GM12878 (cell line): Measurements from ENCODE around the gene TRAF2. TPM values are rescaled to one million over a fixed set of nuclear protein-coding genes. Genes with fewer than 3 reads are reported as not detected.

Experiments used
- ATAC-seq: fragments of 200-7000 bp; cut with Tn5 transposase; 3 replicates; pipeline ENCODE4 v1.9.1; 2020; ENCODE audit warnings: mild to moderate bottlenecking, moderate library complexity
- BruUV-seq: library from RNA; stranded (reverse); fragments of 400-500 nt; replicated peaks from 2 replicates; lab custom pipeline; 2021; lab: Mats Ljungman, UMichigan
- CTCF ChIA-PET: fragments of 300-600 bp; sonication (Branson Sonifier 250); formaldehyde crosslinking; extraction: SDS; loops from one replicate; lab custom pipeline; 2021; ENCODE audit warnings: inconsistent platforms; lab: Yijun Ruan, JAX
- POLR2A ChIA-PET: fragments of 350-600 bp; formaldehyde crosslinking; extraction: SDS; loops from one replicate; lab custom pipeline; 2021; ENCODE audit warnings: inconsistent platforms; lab: Charles Lee
- RAD21 ChIA-PET: fragments of 300-600 bp; sonication (Branson Sonifier 250); formaldehyde crosslinking; loops from one replicate; lab custom pipeline; 2023; ENCODE audit warnings: antibody characterized with exemption; ENCODE audit not compliant: unreplicated experiment; lab: Charles Lee
- SMC1A ChIA-PET: fragments of 300-600 bp; sonication (Branson Sonifier 250); formaldehyde crosslinking; loops from one replicate; lab custom pipeline; 2023; ENCODE audit not compliant: unreplicated experiment, uncharacterized antibody; lab: Charles Lee
- DNase-seq: peaks from one replicate; pipeline ENCODE4 v3.0.0-alpha.2; 2011; ENCODE audit warnings: low read depth, low spot score
- FAIRE-seq: peaks from 3 replicates; lab custom pipeline; 2011; peaks lifted over from hg19 to GRCh38; lab: Jason Lieb, UNC
- H2AFZ ChIP-seq: 2 replicates; pipeline ENCODE4 v1.6.0; 2011; ENCODE audit warnings: low read depth, low read length, control low read depth; ENCODE audit not compliant: control insufficient read depth
- H3K27ac ChIP-seq: 2 replicates; pipeline ENCODE4 v1.5.1; 2011; ENCODE audit warnings: control low read depth; ENCODE audit not compliant: control insufficient read depth, insufficient read depth
- H3K27me3 ChIP-seq, 2 experiments: replicated peaks in 1 of 2; 2 replicates each; pipeline versions ENCODE4 v1.6.0 to v1.6.1; 2011; ENCODE audit warnings: low read length in 1 of 2; ENCODE audit not compliant: control insufficient read depth in 2 of 2, insufficient read depth in 2 of 2
- H3K36me3 ChIP-seq, 2 experiments: 2 replicates each; pipeline ENCODE4 v1.5.1; 2011; ENCODE audit warnings: low read length in 1 of 2; ENCODE audit not compliant: control insufficient read depth in 2 of 2, insufficient read depth in 2 of 2
- H3K4me1 ChIP-seq: 2 replicates; pipeline ENCODE4 v1.6.1; 2011; ENCODE audit warnings: mild to moderate bottlenecking, low read length, moderate library complexity, mixed read lengths; ENCODE audit not compliant: control insufficient read depth, insufficient read depth
- H3K4me2 ChIP-seq: 2 replicates; pipeline ENCODE4 v1.6.0; 2011; ENCODE audit warnings: control low read depth; ENCODE audit not compliant: control insufficient read depth, insufficient read depth
- H3K4me3 ChIP-seq: fragments of 200-600 bp; sonication (generic); 2 replicates; pipeline ENCODE4 v1.5.1; 2016
- H3K79me2 ChIP-seq: 2 replicates; pipeline ENCODE4 v1.6.0; 2011; ENCODE audit warnings: low read length; ENCODE audit not compliant: control insufficient read depth, insufficient read depth
- H3K9ac ChIP-seq: 2 replicates; pipeline ENCODE4 v1.8.0; 2011; ENCODE audit warnings: low read length, control low read depth, mixed read lengths; ENCODE audit not compliant: control insufficient read depth, insufficient read depth
- H3K9me3 ChIP-seq: replicated peaks from 3 replicates; pipeline ENCODE4 v1.5.1; 2011; ENCODE audit warnings: mild to moderate bottlenecking, low read length; ENCODE audit not compliant: control insufficient read depth, insufficient read depth
- H4K20me1 ChIP-seq: 2 replicates; pipeline ENCODE4 v1.6.0; 2011; ENCODE audit not compliant: control insufficient read depth, insufficient read depth
- CHD2 ChIP-seq: IDR thresholded peaks from 2 replicates; pipeline ENCODE4 v1.6.1; 2011; ENCODE audit warnings: low read depth, low read length, improper control_type of control experiment, borderline replicate concordance
- DPF2 ChIP-seq: fragments of 450-650 bp; IDR thresholded peaks from 2 replicates; pipeline ENCODE4 v1.6.1; 2017; ENCODE audit warnings: mild to moderate bottlenecking
- FOXK2 ChIP-seq: fragments of 450-650 bp; IDR thresholded peaks from 2 replicates; pipeline ENCODE4 v1.6.1; 2017; ENCODE audit warnings: mild to moderate bottlenecking, moderate library complexity
- POLR2A ChIP-seq: IDR thresholded peaks from 2 replicates; pipeline ENCODE4 v1.6.1; 2011; ENCODE audit warnings: low read depth, mild to moderate bottlenecking, low read length
- RUNX3 ChIP-seq: IDR thresholded peaks from 2 replicates; pipeline ENCODE4 v1.6.1; 2012; ENCODE audit warnings: low read length, inconsistent platforms
- TCF3 ChIP-seq: IDR thresholded peaks from 2 replicates; pipeline ENCODE4 v1.6.1; 2012; ENCODE audit warnings: low read depth, mild to moderate bottlenecking, low read length, borderline replicate concordance; ENCODE audit not compliant: insufficient read depth
- WRNIP1 ChIP-seq: IDR thresholded peaks from 2 replicates; pipeline ENCODE4 v1.6.1; 2011; ENCODE audit warnings: low read depth, low read length, improper control_type of control experiment, borderline replicate concordance
- ZZZ3 ChIP-seq: IDR thresholded peaks from 2 replicates; pipeline ENCODE4 v1.6.1; 2011; ENCODE audit warnings: low read depth; ENCODE audit not compliant: control insufficient read depth, insufficient read length
- WGBS: methylation state at CpG from one replicate; pipeline ENCODE4 v1.1.6; 2016; ENCODE audit warnings: low lambda C conversion rate; ENCODE audit not compliant: insufficient replicate concordance, insufficient coverage; ENCODE audit errors: missing lambda C conversion rate; 5-methylcytosine and 5-hydroxymethylcytosine counted together
- in situ Hi-C: fragments of 300-500 bp; cut with MboI; formaldehyde crosslinking; loops from 9 replicates; pipeline ENCODE4 v1.14.3; 2018; ENCODE audit warnings: mixed read lengths
- intact Hi-C: fragments of 100-400 bp; cut with micrococcal nuclease; formaldehyde crosslinking; loops from one replicate; pipeline ENCODE4 v1.14.2; 2022; ENCODE audit not compliant: unreplicated experiment
- polyA plus RNA-seq, 11 experiments: library from polyadenylated mRNA; depleted of rRNA in 4 of 11; unstranded in 6 of 11; stranded (reverse) in 5 of 11; fragments of >200 nt; fragmentation: Nextera tagmentation in 4 of 11; fragmentation: Illumina TruSeq in 1 of 11; extraction: Ambion mirVana in 4 of 11; extraction: Trizol in 1 of 11; gene quantifications; 1 replicate in 1 of 11; 2 replicates in 10 of 11; pipeline versions ENCODE4 v1.2.1 to v1.2.3, GENCODE V29; 2011 to 2016; ENCODE audit warnings: inconsistent platforms in 2 of 11, missing spikeins in 2 of 11, low read depth in 1 of 11
- total RNA-seq, 4 experiments: library from RNA; depleted of rRNA in 3 of 4; stranded (reverse); fragments of >200 nt in 3 of 4; fragmentation: Illumina TruSeq in 1 of 4; extraction: Trizol in 1 of 4; gene quantifications; 2 replicates each; pipeline versions ENCODE4 v1.2.1 to v1.2.3, GENCODE V29; 2013 to 2021

TRAF2 gene
- total and polyA plus RNA-seq, 10 of the 15 experiments (the other 5 are each of a cell fraction or from before 2014, with no cell fraction given) = 0.34 to 39.5 (median 18.7) TPM

GRCh38 chr9:136839229-136840139 lies 46.8 kb upstream of the TRAF2 start:
- Histone ChIP-seq H3K79me2 (no peaks in the 10 kb centered on the region), H3K36me3 (no peaks in the 10 kb centered on the region), H3K4me3 (no peak overlapping the region), H3K27me3 (no peaks in the 10 kb centered on the region), H4K20me1 (no peaks in the 10 kb centered on the region; the same call in 1 of the 2 replicates)
- DNase-seq = no peak
- in situ Hi-C loops (no loop called here), intact Hi-C loops (no loop called here)
- no peak for FAIRE-seq
- ChIA-PET POLR2A (no interaction called here), SMC1A (no interaction called here)
- no TSS peak for BruUV-seq
- ATAC-seq = no peak
- TF ChIP-seq CHD2 (no peak), FOXK2 (no peak), TCF3 (no peak), POLR2A (no peak; the same call in 1 of the 2 replicates), ZZZ3 (no peak), WRNIP1 (no peak), DPF2 (no peak), RUNX3 (no peak)
- TF ChIP-seq, all 136 proteins: peak for 0
- Histone ChIP-seq H3K4me1 (peaks cover 6% of the 10 kb centered on the region; the same call in 1 of the 2 replicates), H3K9ac (no peak overlapping the region), H3K9me3 (no peaks in the 10 kb centered on the region), H3K4me2 (no peak overlapping the region), H3K27ac (no peak overlapping the region), H2AFZ (no peak overlapping the region)
- 87% methylated on average over 25 of the region's 36 CpGs for WGBS
- RAD21 ChIA-PET = no interaction called here
- CTCF ChIA-PET = interaction anchor here (0.6 kb wide), 1 partner anchor 88 kb away, joined by 3 read pairs; no protein-coding TSS in a partner anchor
